Heart left ventricle (tissue), 13 donors: ENCODE measurements around the gene LACTBL1.

Source experiments
- POLR2A ChIP-seq, 2 donors: fragments of 450-650 bp; IDR thresholded peaks; one replicate each; pipeline ENCODE4 v1.6.1; 2017; ENCODE audit warnings: antibody characterized with exemption in 2 of 2, mild to moderate bottlenecking in 2 of 2, moderate library complexity in 2 of 2
- TF ChIP-seq, protein P1 (sequence below), 12 donors: fragments of 200-600 bp; sonication (generic) in 4 of 12; IDR thresholded peaks; one replicate each; pipeline versions ENCODE4 v1.5.0 to v1.8.0; 2018 to 2022; ENCODE audit warnings: antibody characterized with exemption in 12 of 12, mild to moderate bottlenecking in 5 of 12
- donor health status: ischemic (EF 13 %, LVEDD 7.1; RV severe dilation, severe dysfunction).
- donor health status: DM: no; HTN: yes; CAD: no.
- donor health status: DM: no; HTN: no; CAD: no.
- donor health status: ischemic (EF 25% LVEDD 6.9; RV normal size, moderate dysfunction).
- donor health status: ischemic (EF 25% LVEDD 5.7; RV mildly dilated, moderate dysfunction).
- donor health status: ischemic (EF 35%, LVEDD 5.7; RV mildly dilated, moderate dysfunction).
- donor health status: nonischemic (EF 11% LVEDD 7.7; RV severe dilation, severe dysfunction).
- donor health status: DM: yes; HTN: yes; CAD: no.
- donor health status: PGD.
- donor health status: ischemic (EF 29% LVEDD 5.4; RV normal size, mild dysfunction).
- donor health status: nonischemic (EF 23%, LVEDD 6.1; RV moderate dilation, normal function).

DNA sequence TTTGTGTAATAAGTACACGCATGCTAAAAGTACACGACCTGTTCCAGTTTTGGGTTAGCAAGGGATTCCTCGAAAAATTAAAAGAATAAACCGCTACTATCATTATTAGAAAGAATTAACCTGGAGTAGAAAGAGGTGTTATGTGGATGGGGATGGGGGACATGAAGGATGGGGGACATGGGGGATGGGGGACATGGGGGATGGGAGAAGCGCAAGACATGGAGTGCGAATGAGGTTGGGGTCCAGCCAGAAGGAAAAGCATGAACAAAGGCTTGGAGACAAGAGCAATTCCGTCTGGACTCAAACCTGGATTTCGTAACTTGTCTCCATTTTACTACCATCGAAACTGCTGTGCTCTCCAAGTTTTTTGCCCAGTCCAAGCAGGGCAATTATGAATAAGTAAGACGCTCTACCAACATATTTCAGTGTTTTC lies 46.0 kb upstream of the LACTBL1 start:
- TF ChIP-seq, protein P1, sequence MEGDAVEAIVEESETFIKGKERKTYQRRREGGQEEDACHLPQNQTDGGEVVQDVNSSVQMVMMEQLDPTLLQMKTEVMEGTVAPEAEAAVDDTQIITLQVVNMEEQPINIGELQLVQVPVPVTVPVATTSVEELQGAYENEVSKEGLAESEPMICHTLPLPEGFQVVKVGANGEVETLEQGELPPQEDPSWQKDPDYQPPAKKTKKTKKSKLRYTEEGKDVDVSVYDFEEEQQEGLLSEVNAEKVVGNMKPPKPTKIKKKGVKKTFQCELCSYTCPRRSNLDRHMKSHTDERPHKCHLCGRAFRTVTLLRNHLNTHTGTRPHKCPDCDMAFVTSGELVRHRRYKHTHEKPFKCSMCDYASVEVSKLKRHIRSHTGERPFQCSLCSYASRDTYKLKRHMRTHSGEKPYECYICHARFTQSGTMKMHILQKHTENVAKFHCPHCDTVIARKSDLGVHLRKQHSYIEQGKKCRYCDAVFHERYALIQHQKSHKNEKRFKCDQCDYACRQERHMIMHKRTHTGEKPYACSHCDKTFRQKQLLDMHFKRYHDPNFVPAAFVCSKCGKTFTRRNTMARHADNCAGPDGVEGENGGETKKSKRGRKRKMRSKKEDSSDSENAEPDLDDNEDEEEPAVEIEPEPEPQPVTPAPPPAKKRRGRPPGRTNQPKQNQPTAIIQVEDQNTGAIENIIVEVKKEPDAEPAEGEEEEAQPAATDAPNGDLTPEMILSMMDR (IDR thresholded peaks at IDR 0.05), result no peak
- no peak for TF ChIP-seq POLR2A (IDR thresholded peaks at IDR 0.05)
